HEK293 (cell line): Measurements from ENCODE around the gene BCAT1.
A peak's percentile ranks its signal among the peaks of the same experiment; 100 is the strongest.

Experiments used
- CTCF ChIA-PET: fragments of 350-600 bp; formaldehyde crosslinking; extraction: SDS; loops from one replicate; lab custom pipeline; 2021; ENCODE audit warnings: antibody characterized with exemption; lab: Yijun Ruan, JAX
- POLR2A ChIA-PET: fragments of 300-600 bp; formaldehyde crosslinking; extraction: SDS; loops from one replicate; lab custom pipeline; 2020; ENCODE audit warnings: antibody characterized with exemption, inconsistent platforms; lab: Yijun Ruan, JAX
- H3K27ac ChIP-seq: fragments of 200-500 bp; sonication (Bioruptor generic); 2 replicates; pipeline ENCODE4 v1.5.1; 2014; ENCODE audit warnings: low read depth, low read length, control low read depth, inconsistent platforms; ENCODE audit errors: extremely low read depth
- H3K36me3 ChIP-seq, 2 experiments: fragments of 200-500 bp in 1 of 2; sonication (Bioruptor generic) in 1 of 2; 1 replicate in 1 of 2; 2 replicates in 1 of 2; pipeline ENCODE4 v1.5.1; 2014 to 2017; ENCODE audit warnings: inconsistent platforms in 2 of 2, low read length in 2 of 2; ENCODE audit not compliant: control insufficient read depth in 2 of 2, insufficient read depth in 1 of 2
- H3K4me1 ChIP-seq: fragments of 200-500 bp; sonication (Bioruptor generic); 2 replicates; pipeline ENCODE4 v1.5.1; 2014; ENCODE audit warnings: mild to moderate bottlenecking, low read length, inconsistent platforms; ENCODE audit not compliant: control insufficient read depth, insufficient read depth
- H3K4me3 ChIP-seq: 2 replicates; pipeline ENCODE4 v1.5.1; 2011; ENCODE audit warnings: low read depth, mild to moderate bottlenecking, control low read depth, low read length, moderate library complexity
- H3K9me3 ChIP-seq: fragments of 200-500 bp; sonication (Bioruptor generic); 2 replicates; pipeline ENCODE4 v1.5.1; 2014; ENCODE audit warnings: low read depth, low read length, inconsistent platforms; ENCODE audit not compliant: control insufficient read depth, insufficient read depth
- BCL11B ChIP-seq: fragments of 450-650 bp; formaldehyde crosslinking; IDR thresholded peaks from 2 replicates; pipeline ENCODE4 v1.5.1; 2016; ENCODE audit warnings: low read depth, missing biosample characterization, missing genetic modification characterization
- EGR2 ChIP-seq: fragments of 450-650 bp; formaldehyde crosslinking; IDR thresholded peaks from 2 replicates; pipeline ENCODE4 v1.5.1; 2016; ENCODE audit warnings: low read depth, missing biosample characterization, missing genetic modification characterization
- REPIN1 ChIP-seq: fragments of 450-650 bp; formaldehyde crosslinking; IDR thresholded peaks from 2 replicates; pipeline ENCODE4 v1.5.1; 2017; ENCODE audit warnings: missing biosample characterization, missing genetic modification characterization, low read depth
- SALL2 ChIP-seq: fragments of 450-650 bp; formaldehyde crosslinking; IDR thresholded peaks from 2 replicates; pipeline ENCODE4 v1.5.0; 2017; ENCODE audit warnings: missing biosample characterization, mild to moderate bottlenecking, missing genetic modification characterization, borderline replicate concordance
- ZBTB48 ChIP-seq: fragments of 450-650 bp; formaldehyde crosslinking; IDR thresholded peaks from 2 replicates; pipeline ENCODE4 v1.5.1; 2016; ENCODE audit warnings: missing biosample characterization, missing genetic modification characterization
- ZBTB7A ChIP-seq: fragments of 450-650 bp; formaldehyde crosslinking; IDR thresholded peaks from 2 replicates; pipeline ENCODE4 v1.5.1; 2016; ENCODE audit warnings: low read depth, missing biosample characterization, missing genetic modification characterization
- ZBTB8A ChIP-seq: fragments of 450-650 bp; formaldehyde crosslinking; IDR thresholded peaks from 2 replicates; pipeline ENCODE4 v1.5.1; 2016; ENCODE audit warnings: missing biosample characterization, missing genetic modification characterization
- ZFHX2 ChIP-seq: fragments of 450-650 bp; formaldehyde crosslinking; conservative IDR thresholded peaks from 2 replicates; pipeline ENCODE4 v1.5.1; 2016; ENCODE audit warnings: missing biosample characterization, missing genetic modification characterization
- ZIC2 ChIP-seq: fragments of 450-650 bp; formaldehyde crosslinking; IDR thresholded peaks from 2 replicates; pipeline ENCODE4 v1.5.1; 2016; ENCODE audit warnings: missing biosample characterization, missing genetic modification characterization
- ZNF157 ChIP-seq: fragments of 450-650 bp; formaldehyde crosslinking; IDR thresholded peaks from 2 replicates; pipeline ENCODE4 v1.5.1; 2016; ENCODE audit warnings: missing biosample characterization, missing genetic modification characterization
- ZNF175 ChIP-seq: fragments of 450-650 bp; formaldehyde crosslinking; IDR thresholded peaks from 2 replicates; pipeline ENCODE4 v1.5.1; 2016; ENCODE audit warnings: missing biosample characterization, missing genetic modification characterization
- ZNF19 ChIP-seq: fragments of 450-650 bp; formaldehyde crosslinking; IDR thresholded peaks from 2 replicates; pipeline ENCODE4; 2016; ENCODE audit warnings: missing biosample characterization, missing genetic modification characterization, low read depth
- ZNF433 ChIP-seq: fragments of 450-650 bp; formaldehyde crosslinking; IDR thresholded peaks from 2 replicates; pipeline ENCODE4 v1.5.1; 2016; ENCODE audit warnings: missing biosample characterization, missing genetic modification characterization, low read depth
- ZNF48 ChIP-seq: fragments of 450-650 bp; formaldehyde crosslinking; IDR thresholded peaks from 2 replicates; pipeline ENCODE4 v1.5.1; 2016; ENCODE audit warnings: missing biosample characterization, missing genetic modification characterization
- ZNF529 ChIP-seq: fragments of 450-650 bp; formaldehyde crosslinking; IDR thresholded peaks from 2 replicates; pipeline ENCODE4 v1.5.1; 2017; ENCODE audit warnings: missing genetic modification characterization, missing biosample characterization; ENCODE audit not compliant: insufficient replicate concordance
- ZNF571 ChIP-seq: fragments of 450-650 bp; formaldehyde crosslinking; IDR thresholded peaks from 2 replicates; pipeline ENCODE4 v1.5.0; 2017; ENCODE audit warnings: missing biosample characterization, missing genetic modification characterization
- ZNF701 ChIP-seq: fragments of 450-650 bp; formaldehyde crosslinking; IDR thresholded peaks from 2 replicates; pipeline ENCODE4 v1.5.1; 2016; ENCODE audit warnings: missing biosample characterization, missing genetic modification characterization
- ZNF777 ChIP-seq: fragments of 450-650 bp; formaldehyde crosslinking; IDR thresholded peaks from 2 replicates; pipeline ENCODE4 v1.5.1; 2017; ENCODE audit warnings: missing biosample characterization, missing genetic modification characterization, borderline replicate concordance
- ZNF785 ChIP-seq: fragments of 450-650 bp; formaldehyde crosslinking; IDR thresholded peaks from 2 replicates; pipeline ENCODE4 v1.5.1; 2016; ENCODE audit warnings: missing biosample characterization, missing genetic modification characterization
- TF ChIP-seq, protein P1 (sequence below): fragments of 450-650 bp; formaldehyde crosslinking; IDR thresholded peaks from 2 replicates; pipeline ENCODE4 v1.5.1; 2016; ENCODE audit warnings: missing biosample characterization, missing genetic modification characterization
- TF ChIP-seq, protein P2 (sequence below): fragments of 450-650 bp; formaldehyde crosslinking; IDR thresholded peaks from 2 replicates; pipeline ENCODE4 v1.5.1; 2016; ENCODE audit warnings: missing biosample characterization, missing genetic modification characterization, borderline replicate concordance
- TF ChIP-seq, protein P3 (sequence below): fragments of 450-650 bp; formaldehyde crosslinking; IDR thresholded peaks from 2 replicates; pipeline ENCODE4 v1.5.1; 2016; ENCODE audit warnings: missing biosample characterization, missing genetic modification characterization
- TF ChIP-seq, protein P4 (sequence below): fragments of 450-650 bp; formaldehyde crosslinking; IDR thresholded peaks from 2 replicates; pipeline ENCODE4 v1.5.1; 2016; ENCODE audit warnings: missing biosample characterization, missing genetic modification characterization

BCAT1 gene

GRCh38 chr12:24955853-24956252 is 7.0 kb upstream of the BCAT1 start (continued):
- TF ChIP-seq, protein P1, sequence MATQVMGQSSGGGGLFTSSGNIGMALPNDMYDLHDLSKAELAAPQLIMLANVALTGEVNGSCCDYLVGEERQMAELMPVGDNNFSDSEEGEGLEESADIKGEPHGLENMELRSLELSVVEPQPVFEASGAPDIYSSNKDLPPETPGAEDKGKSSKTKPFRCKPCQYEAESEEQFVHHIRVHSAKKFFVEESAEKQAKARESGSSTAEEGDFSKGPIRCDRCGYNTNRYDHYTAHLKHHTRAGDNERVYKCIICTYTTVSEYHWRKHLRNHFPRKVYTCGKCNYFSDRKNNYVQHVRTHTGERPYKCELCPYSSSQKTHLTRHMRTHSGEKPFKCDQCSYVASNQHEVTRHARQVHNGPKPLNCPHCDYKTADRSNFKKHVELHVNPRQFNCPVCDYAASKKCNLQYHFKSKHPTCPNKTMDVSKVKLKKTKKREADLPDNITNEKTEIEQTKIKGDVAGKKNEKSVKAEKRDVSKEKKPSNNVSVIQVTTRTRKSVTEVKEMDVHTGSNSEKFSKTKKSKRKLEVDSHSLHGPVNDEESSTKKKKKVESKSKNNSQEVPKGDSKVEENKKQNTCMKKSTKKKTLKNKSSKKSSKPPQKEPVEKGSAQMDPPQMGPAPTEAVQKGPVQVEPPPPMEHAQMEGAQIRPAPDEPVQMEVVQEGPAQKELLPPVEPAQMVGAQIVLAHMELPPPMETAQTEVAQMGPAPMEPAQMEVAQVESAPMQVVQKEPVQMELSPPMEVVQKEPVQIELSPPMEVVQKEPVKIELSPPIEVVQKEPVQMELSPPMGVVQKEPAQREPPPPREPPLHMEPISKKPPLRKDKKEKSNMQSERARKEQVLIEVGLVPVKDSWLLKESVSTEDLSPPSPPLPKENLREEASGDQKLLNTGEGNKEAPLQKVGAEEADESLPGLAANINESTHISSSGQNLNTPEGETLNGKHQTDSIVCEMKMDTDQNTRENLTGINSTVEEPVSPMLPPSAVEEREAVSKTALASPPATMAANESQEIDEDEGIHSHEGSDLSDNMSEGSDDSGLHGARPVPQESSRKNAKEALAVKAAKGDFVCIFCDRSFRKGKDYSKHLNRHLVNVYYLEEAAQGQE (tag by site-specific recombination), result no peak
- no peak for TF ChIP-seq ZNF529 (tag by site-specific recombination)
- no peak for TF ChIP-seq ZNF785

DNA sequence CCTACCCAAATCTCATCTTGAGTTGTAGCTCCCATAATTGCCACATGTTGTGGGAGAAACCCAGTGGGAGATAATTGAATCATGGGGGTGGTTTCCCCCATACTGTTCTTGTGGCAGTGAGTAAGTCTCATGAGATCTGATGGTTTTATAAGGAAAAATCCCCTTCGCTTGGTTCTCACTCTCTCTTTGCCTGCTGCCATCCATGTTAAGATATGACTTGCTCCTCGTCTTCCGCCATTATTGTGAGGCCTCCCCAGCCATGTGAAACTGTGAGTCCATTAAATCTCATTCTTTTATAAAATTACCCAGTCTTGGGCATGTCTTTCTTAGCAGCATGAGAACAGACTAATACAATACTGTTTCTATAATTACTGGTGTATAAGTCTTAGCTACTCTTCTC is 6.5 kb upstream of the BCAT1 start:
- no peaks in the 10 kb centered on the region for H3K9me3 ChIP-seq
- no peaks in the 10 kb centered on the region for H3K4me1 ChIP-seq
- CTCF ChIA-PET, result interaction anchor here (0.7 kb wide), 1 partner anchor 52 kb away, joined by 4 read pairs; no protein-coding TSS in a partner anchor
- TF ChIP-seq ZBTB7A (tag by site-specific recombination) (no peak), EGR2 (peak; percentile 72), ZNF433 (tag by site-specific recombination) (no peak), ZIC2 (no peak), ZNF701 (tag by site-specific recombination) (no peak), ZNF157 (tag by site-specific recombination) (no peak), ZFHX2 (tag by site-specific recombination) (peak; percentile 58), ZNF48 (tag by site-specific recombination) (no peak), ZNF19 (tag by site-specific recombination) (no peak)
- TF ChIP-seq, protein P2, sequence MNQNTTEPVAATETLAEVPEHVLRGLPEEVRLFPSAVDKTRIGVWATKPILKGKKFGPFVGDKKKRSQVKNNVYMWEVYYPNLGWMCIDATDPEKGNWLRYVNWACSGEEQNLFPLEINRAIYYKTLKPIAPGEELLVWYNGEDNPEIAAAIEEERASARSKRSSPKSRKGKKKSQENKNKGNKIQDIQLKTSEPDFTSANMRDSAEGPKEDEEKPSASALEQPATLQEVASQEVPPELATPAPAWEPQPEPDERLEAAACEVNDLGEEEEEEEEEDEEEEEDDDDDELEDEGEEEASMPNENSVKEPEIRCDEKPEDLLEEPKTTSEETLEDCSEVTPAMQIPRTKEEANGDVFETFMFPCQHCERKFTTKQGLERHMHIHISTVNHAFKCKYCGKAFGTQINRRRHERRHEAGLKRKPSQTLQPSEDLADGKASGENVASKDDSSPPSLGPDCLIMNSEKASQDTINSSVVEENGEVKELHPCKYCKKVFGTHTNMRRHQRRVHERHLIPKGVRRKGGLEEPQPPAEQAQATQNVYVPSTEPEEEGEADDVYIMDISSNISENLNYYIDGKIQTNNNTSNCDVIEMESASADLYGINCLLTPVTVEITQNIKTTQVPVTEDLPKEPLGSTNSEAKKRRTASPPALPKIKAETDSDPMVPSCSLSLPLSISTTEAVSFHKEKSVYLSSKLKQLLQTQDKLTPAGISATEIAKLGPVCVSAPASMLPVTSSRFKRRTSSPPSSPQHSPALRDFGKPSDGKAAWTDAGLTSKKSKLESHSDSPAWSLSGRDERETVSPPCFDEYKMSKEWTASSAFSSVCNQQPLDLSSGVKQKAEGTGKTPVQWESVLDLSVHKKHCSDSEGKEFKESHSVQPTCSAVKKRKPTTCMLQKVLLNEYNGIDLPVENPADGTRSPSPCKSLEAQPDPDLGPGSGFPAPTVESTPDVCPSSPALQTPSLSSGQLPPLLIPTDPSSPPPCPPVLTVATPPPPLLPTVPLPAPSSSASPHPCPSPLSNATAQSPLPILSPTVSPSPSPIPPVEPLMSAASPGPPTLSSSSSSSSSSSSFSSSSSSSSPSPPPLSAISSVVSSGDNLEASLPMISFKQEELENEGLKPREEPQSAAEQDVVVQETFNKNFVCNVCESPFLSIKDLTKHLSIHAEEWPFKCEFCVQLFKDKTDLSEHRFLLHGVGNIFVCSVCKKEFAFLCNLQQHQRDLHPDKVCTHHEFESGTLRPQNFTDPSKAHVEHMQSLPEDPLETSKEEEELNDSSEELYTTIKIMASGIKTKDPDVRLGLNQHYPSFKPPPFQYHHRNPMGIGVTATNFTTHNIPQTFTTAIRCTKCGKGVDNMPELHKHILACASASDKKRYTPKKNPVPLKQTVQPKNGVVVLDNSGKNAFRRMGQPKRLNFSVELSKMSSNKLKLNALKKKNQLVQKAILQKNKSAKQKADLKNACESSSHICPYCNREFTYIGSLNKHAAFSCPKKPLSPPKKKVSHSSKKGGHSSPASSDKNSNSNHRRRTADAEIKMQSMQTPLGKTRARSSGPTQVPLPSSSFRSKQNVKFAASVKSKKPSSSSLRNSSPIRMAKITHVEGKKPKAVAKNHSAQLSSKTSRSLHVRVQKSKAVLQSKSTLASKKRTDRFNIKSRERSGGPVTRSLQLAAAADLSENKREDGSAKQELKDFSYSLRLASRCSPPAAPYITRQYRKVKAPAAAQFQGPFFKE (tag by site-specific recombination), result no peak
- POLR2A ChIA-PET, result no interaction called here
- no peaks in the 10 kb centered on the region for H3K36me3 ChIP-seq
- no peak overlapping the region for H3K27ac ChIP-seq
- no peak overlapping the region for H3K4me3 ChIP-seq

- Histone ChIP-seq H3K9me3 (no peaks in the 10 kb centered on the region), H3K4me1 (no peaks in the 10 kb centered on the region), H3K36me3 (no peaks in the 10 kb centered on the region), H3K27ac (no peak overlapping the region), H3K4me3 (no peak overlapping the region)
- CTCF ChIA-PET, result no interaction called here
- POLR2A ChIA-PET, result no interaction called here
- TF ChIP-seq ZNF175 (tag by site-specific recombination) (no peak), ZNF777 (tag by site-specific recombination) (no peak), ZBTB8A (no peak), SALL2 (no peak), ZNF571 (tag by site-specific recombination) (no peak), BCL11B (tag by site-specific recombination) (no peak), REPIN1 (tag by site-specific recombination) (no peak), ZBTB48 (tag by site-specific recombination) (no peak)
- TF ChIP-seq, protein P3, sequence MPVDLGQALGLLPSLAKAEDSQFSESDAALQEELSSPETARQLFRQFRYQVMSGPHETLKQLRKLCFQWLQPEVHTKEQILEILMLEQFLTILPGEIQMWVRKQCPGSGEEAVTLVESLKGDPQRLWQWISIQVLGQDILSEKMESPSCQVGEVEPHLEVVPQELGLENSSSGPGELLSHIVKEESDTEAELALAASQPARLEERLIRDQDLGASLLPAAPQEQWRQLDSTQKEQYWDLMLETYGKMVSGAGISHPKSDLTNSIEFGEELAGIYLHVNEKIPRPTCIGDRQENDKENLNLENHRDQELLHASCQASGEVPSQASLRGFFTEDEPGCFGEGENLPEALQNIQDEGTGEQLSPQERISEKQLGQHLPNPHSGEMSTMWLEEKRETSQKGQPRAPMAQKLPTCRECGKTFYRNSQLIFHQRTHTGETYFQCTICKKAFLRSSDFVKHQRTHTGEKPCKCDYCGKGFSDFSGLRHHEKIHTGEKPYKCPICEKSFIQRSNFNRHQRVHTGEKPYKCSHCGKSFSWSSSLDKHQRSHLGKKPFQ (tag by site-specific recombination), result peak; percentile 65; the same call in 1 of the 2 replicates
- TF ChIP-seq, protein P4, sequence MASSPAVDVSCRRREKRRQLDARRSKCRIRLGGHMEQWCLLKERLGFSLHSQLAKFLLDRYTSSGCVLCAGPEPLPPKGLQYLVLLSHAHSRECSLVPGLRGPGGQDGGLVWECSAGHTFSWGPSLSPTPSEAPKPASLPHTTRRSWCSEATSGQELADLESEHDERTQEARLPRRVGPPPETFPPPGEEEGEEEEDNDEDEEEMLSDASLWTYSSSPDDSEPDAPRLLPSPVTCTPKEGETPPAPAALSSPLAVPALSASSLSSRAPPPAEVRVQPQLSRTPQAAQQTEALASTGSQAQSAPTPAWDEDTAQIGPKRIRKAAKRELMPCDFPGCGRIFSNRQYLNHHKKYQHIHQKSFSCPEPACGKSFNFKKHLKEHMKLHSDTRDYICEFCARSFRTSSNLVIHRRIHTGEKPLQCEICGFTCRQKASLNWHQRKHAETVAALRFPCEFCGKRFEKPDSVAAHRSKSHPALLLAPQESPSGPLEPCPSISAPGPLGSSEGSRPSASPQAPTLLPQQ (tag by site-specific recombination), result 0 out of 2 replicates have a peak, but pooled peaks have one; percentile 11
Measured at GRCh38 chr12:24954261-24954660, 5.4 kb upstream of the BCAT1 start.
